Small intestine (tissue), 7 donors: ENCODE results near the gene SLC13A3. TPM values are rescaled to one million over a fixed set of nuclear protein-coding genes. Genes with fewer than 3 reads are reported as not detected.
A peak's percentile ranks its signal among the peaks of the same experiment; 100 is the strongest.

Experiments used
- DNase-seq, 2 donors: peaks; one replicate each; pipeline versions ENCODE4 v3.0.0 to v3.0.0-alpha.2; 2013
- FAIRE-seq: peaks from 2 replicates; lab custom pipeline; 2012; peaks lifted over from hg19 to GRCh38; lab: Jason Lieb, UNC
- H3K27ac ChIP-seq, 3 donors: one replicate each; pipeline ENCODE4 v1.5.1; 2013; ENCODE audit warnings: low read length in 2 of 3, mild to moderate bottlenecking in 2 of 3, control low read depth in 1 of 3, inconsistent platforms in 1 of 3, low read depth in 1 of 3, moderate library complexity in 1 of 3
- H3K27me3 ChIP-seq, 3 donors: one replicate each; pipeline ENCODE4 v1.6.1; 2013; ENCODE audit warnings: low read length in 3 of 3, inconsistent platforms in 1 of 3; ENCODE audit not compliant: control insufficient read depth in 3 of 3, insufficient read depth in 3 of 3
- H3K36me3 ChIP-seq, 3 donors: one replicate each; pipeline ENCODE4 v1.6.1; 2013; ENCODE audit warnings: low read length in 3 of 3, inconsistent platforms in 1 of 3, low read depth in 1 of 3, mild to moderate bottlenecking in 1 of 3, moderate library complexity in 1 of 3; ENCODE audit not compliant: control insufficient read depth in 3 of 3, insufficient read depth in 2 of 3
- H3K4me1 ChIP-seq, 3 donors: one replicate each; pipeline ENCODE4 v1.6.1; 2013; ENCODE audit warnings: low read length in 2 of 3, inconsistent platforms in 1 of 3, low read depth in 1 of 3, mild to moderate bottlenecking in 1 of 3, moderate library complexity in 1 of 3; ENCODE audit not compliant: control insufficient read depth in 3 of 3, insufficient read depth in 2 of 3
- H3K4me3 ChIP-seq, 3 donors: one replicate each; pipeline ENCODE4 v1.5.1; 2013; ENCODE audit warnings: low read length in 3 of 3, control low read depth in 1 of 3, inconsistent platforms in 1 of 3, low read depth in 1 of 3, mild to moderate bottlenecking in 1 of 3, moderate library complexity in 1 of 3
- H3K9me3 ChIP-seq, 2 donors: one replicate each; pipeline ENCODE4 v1.6.1; 2013; ENCODE audit warnings: low read depth in 1 of 2, low read length in 1 of 2; ENCODE audit not compliant: control insufficient read depth in 2 of 2, insufficient read depth in 1 of 2
- WGBS, 3 donors: extraction: QIAGEN DNeasy Blood & Tissue Kit; methylation state at CpG; one replicate each; pipeline ENCODE4 v1.1.7; 2013; 5-methylcytosine and 5-hydroxymethylcytosine counted together
- polyA plus RNA-seq, 4 donors: library from polyadenylated mRNA; stranded (reverse) in 3 of 4; unstranded in 1 of 4; fragments of 200-250 nt in 3 of 4; fragments of 120-200 nt in 1 of 4; gene quantifications; one replicate each; pipeline versions ENCODE4 v1.2.1 to v1.2.3, GENCODE V29; 2013
- donor health status: healthy with polysubstance abuse.
- donor health status: control.
- donor health status: control.
- donor health status: Bipolar disorder and iron deficiency.
- donor health status: healthy.

The SLC13A3 gene
- polyA plus RNA-seq, 4 donors: 0.39 to 2.9 (median 0.54) TPM; not detected in 1

DNA sequence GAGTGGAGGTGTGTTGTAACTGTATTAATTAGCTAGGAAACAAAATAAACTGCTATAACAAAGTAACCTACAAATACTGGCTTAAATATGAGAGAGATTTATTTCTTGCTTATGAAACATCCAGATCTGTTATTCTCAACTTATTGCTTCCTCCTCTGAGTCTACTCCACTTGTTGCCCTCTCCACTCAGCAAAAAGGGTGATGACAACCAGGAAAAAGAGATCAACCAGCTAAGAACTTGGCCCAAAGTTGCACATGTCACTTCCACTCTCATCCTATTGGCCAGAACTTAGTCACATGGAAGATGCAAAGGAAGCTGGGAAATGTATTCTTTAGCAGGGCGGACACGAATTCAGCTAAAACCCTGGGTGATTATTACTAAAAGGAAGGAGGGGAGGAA, 43.2 kb upstream of the SLC13A3 start:
- Histone ChIP-seq H3K27ac (no peak overlapping the region), H3K27me3 (no peaks in the 10 kb centered on the region), H3K9me3 (peaks cover 0 to 1% of the 10 kb centered on the region in 2 donors), H3K4me3 (no peak overlapping the region), H3K4me1 (no peaks in the 10 kb centered on the region), H3K36me3 (no peaks in the 10 kb centered on the region)
- DNase-seq: peak in 1 of 2 donors; percentile 23
- no peak for FAIRE-seq
- 51 to 75% (median 72%) methylated on average over 2 of the region's 2 CpGs for WGBS, 3 donors

DNA sequence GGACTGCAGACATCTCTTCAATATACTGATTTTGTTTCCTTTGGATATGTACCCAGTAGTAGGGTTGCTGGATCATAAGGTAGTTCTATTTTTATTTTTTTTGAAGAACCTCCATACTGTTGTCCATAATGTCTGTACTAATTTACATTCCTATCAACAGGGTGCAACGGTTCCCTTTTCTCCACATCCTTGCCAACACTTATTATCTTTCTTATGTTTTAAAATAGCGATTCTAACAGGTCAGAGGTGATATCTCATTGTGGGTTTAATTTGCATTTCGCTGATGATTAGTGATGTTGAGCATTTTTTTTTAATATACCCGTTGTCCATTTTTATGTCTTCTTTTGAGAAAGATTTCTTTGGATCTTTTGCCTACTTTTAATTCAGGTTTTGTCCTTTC, 39.9 kb upstream of the SLC13A3 start:
- FAIRE-seq (no peak), DNase-seq (no peak)
- WGBS, 3 donors: 60 to 76% (median 61%) methylated on average over 4 of the region's 4 CpGs
- H3K9me3 ChIP-seq: no peaks in the 10 kb centered on the region
- peaks cover 0 to 2% (median 0%) of the 10 kb centered on the region in 3 donors for H3K36me3 ChIP-seq
- no peaks in the 10 kb centered on the region for H3K27me3 ChIP-seq
- no peak overlapping the region for H3K4me3 ChIP-seq
- peaks cover 0 to 6% (median 5%) of the 10 kb centered on the region in 3 donors for H3K4me1 ChIP-seq
- H3K27ac ChIP-seq: no peak overlapping the region

DNA sequence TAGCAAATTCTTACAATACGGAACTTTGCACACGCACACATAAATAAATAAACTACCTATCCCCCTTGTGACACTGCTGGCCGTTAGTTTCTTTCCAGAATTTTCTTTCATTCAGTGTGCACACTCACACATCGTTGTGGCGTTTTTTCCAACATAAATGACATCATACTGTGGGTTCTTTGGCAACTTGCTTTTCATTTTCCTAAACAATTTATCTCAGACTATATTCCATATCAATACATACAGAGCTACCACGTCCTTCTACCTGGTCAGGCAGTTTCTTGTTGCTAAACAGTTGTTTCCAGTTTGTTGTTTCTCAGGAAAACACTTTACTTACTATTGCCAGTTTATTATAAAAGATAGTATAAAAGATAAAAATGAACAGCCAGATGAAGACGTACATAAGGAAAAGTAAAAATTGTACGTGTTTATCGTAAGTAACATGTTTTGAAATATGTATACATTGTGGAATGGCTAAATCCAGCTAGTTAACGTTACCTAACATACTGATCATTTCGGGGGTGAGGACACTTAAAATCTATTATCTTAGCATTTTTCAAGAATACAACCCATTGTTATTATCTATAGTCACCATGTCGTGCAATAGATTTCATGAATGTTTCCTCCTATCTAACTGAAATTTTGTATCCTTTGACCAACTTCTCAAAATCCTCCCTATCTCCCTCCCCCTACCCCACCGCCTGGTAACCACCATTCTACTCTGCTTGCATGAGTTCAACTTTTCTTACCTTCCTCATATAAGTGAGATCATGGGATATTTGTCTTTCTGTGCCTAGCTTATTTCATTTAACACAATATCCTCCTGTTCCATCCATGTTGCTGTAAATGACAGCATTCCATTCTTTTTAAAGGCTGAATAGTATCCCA, 39.2 kb upstream of the SLC13A3 start:
- peak overlapping the region; percentile 33 to 85 (median 74) for H3K4me3 ChIP-seq
- H3K27me3 ChIP-seq: no peaks in the 10 kb centered on the region
- H3K27ac ChIP-seq: peak overlapping the region in 1 of 3 donors; percentile 88
- WGBS, 3 donors: 47 to 55% (median 54%) methylated on average over 13 of the region's 13 CpGs
- peaks cover 0 to 6% (median 5%) of the 10 kb centered on the region in 3 donors for H3K4me1 ChIP-seq
- H3K9me3 ChIP-seq: no peaks in the 10 kb centered on the region
- H3K36me3 ChIP-seq: peaks cover 0 to 2% (median 0%) of the 10 kb centered on the region in 3 donors
- DNase-seq: peak in 1 of 2 donors; percentile 45
- FAIRE-seq: no peak

DNA sequence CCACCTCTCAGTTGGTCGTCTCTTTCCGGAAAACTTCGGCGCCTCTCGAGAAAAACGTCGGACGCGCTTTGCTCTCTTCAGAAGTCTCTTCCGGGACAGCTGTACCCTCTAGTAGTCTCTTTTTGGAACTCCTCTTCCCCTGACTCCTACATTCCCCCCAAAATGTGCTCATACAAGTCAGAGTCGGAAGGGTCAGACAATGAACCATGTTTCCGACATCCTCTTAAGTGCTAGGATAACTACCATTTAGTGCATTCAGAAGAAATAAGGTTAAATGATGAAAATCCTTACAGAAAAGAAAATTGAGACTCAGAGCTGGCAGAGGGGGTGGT, 38.5 kb upstream of the SLC13A3 start:
- DNase-seq (no peak), FAIRE-seq (no peak)
- no peaks in the 10 kb centered on the region for H3K27me3 ChIP-seq
- peaks cover 0 to 6% (median 5%) of the 10 kb centered on the region in 3 donors for H3K4me1 ChIP-seq
- H3K9me3 ChIP-seq: no peaks in the 10 kb centered on the region
- 0 to 1% (median 1%) methylated on average over 12 of the region's 12 CpGs for WGBS, 3 donors
- H3K36me3 ChIP-seq: peaks cover 0 to 5% (median 0%) of the 10 kb centered on the region in 3 donors
- H3K27ac ChIP-seq: peak overlapping the region; percentile 57 to 99 (median 88)
- H3K4me3 ChIP-seq: peak overlapping the region; percentile 33 to 85 (median 74)

DNA sequence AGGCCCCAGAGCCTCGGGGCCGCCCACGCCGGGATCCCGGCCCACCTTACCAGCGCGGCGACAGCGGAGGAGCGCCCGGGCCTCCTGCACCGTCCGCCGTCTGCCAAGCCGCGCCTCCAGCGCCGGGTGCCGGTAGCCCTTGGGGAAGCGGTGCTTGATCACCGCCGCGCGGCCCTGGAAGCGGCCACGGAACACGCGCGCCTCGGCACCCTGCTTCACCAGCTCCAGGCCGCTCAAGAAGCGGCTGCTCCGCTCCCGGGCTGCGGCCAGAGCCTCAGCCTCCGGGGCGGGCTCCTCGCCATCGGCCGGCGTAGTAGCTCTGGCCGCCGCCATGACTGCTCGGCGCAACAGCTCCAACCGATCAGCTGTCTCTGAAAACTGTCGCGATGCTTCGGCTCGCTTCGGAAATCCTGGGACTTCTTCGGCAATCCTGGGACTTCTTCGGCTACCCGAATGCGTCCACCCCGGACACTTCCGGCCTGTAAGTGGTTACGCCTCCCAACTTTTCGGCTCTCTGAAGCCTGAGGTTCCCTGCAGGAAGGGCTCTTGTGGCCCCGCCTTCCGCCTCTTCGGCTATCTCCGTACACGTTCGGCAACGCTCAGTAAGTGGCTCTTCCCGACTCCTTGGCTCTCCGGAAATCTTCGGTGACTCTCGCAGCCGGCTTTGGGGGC, 38.0 kb upstream of the SLC13A3 start, which contains the start of gene TP53RK:
TP53RK (minus strand) TSS at position 363 of the 672 bp plus-strand sequence; CDS start at position 333, 30 bp downstream.
- WGBS, 3 donors: 0% methylated on average over 49 to 71 of the region's 71 CpGs
- Histone ChIP-seq H3K27me3 (no peaks in the 10 kb centered on the region), H3K4me1 (peaks cover 0 to 6% (median 5%) of the 10 kb centered on the region in 3 donors), H3K36me3 (peaks cover 0 to 5% (median 0%) of the 10 kb centered on the region in 3 donors), H3K9me3 (no peaks in the 10 kb centered on the region), H3K4me3 (peak within 1 kb of the TSS; percentile 74 to 91 (median 85)), H3K27ac (peak within 1 kb of the TSS; percentile 93 to 99 (median 97))
- FAIRE-seq: peak; percentile 39
- peak; percentile 99 to 100 for DNase-seq

DNA sequence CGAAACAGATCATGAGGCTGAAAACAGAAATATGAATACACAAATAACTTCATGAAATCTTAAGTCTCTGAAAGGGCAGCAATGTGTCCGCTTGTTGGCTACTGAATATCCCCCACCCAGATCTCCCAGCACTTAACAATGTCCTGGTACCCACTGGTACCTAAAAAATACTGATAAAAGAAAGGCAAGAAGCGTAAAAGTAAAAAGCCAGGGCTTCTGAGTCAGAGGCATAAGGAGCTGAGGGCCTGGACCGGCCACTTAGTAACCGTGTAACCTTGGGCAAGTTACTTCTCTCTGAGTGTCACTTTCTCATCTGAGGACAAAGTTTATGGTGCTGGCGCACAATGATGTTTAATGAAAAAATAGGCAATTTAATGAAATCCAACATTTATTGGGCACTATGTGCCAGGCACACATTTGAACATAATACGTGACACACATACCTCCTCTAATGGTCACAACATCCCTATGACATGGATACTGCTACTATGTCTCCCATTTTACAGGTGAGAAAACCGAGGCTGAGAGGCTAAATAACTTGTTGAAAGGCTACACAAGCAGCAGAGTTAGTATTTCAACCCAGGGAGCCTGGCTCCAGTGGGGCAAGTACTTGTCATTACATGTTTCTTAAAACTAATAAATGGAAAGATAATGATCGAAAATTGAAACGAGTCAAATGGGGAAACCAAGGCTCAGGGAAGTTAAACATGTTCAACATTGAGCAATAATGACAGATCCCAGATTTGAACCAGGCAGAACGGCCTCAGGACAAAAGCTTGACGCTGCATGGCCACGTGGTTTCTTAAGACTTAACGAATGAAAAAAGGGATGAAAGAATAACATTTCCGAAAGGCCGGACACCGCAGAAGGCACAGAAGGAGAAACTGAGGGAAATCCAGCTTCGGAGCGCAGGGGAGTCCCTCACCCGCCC, 37.2 kb upstream of the SLC13A3 start:
- peaks cover 0 to 5% (median 0%) of the 10 kb centered on the region in 3 donors for H3K36me3 ChIP-seq
- H3K4me1 ChIP-seq: peaks cover 0 to 9% (median 6%) of the 10 kb centered on the region in 3 donors
- H3K27ac ChIP-seq: peak overlapping the region; percentile 93 to 99 (median 97)
- peak overlapping the region; percentile 74 to 91 (median 85) for H3K4me3 ChIP-seq
- no peak for FAIRE-seq
- H3K9me3 ChIP-seq: no peaks in the 10 kb centered on the region
- peak; percentile 43 to 47 for DNase-seq
- 7 to 13% (median 9%) methylated on average over 20 of the region's 20 CpGs for WGBS, 3 donors
- H3K27me3 ChIP-seq: no peaks in the 10 kb centered on the region

DNA sequence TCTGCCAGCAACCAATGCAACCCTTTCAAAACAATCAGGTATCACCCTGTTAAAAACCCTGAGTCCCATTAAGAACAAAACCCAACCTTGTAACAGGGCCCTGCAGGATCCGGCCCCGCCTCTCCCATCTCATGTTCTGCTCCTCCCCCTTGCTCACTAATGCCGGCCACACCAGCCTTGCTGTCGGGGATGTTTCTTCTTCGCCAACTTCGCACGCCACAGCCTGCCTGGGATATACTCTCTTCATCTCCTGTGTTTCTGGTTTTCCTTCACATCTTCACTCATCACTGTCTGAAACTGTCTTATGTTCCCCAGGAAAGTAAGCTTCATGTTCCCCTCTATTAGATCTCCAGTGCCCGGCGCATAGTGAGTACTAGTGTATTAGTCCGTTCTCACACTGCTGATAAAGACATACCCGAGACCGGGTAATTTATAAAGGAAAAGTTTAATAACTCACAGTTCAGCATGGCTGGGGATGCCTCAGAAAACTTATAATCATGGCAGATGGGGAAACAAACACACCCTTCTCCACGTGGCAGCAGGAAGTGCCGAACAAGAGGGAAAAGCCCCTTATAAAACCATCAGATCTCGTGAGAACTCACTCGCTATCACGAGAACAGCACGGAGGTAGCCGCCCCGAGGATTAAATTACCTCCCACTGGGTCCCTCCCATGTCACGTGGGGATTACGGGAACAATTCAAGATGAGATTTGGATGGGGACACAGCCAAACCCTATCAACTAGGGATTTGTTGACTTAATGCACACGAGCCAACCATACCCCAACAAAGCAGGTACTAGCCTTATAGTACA, 32.9 kb upstream of the SLC13A3 start:
- Histone ChIP-seq H3K9me3 (no peaks in the 10 kb centered on the region), H3K27ac (peak overlapping the region in 1 of 3 donors; percentile 69), H3K4me3 (peak overlapping the region in 1 of 3 donors; percentile 47), H3K27me3 (no peaks in the 10 kb centered on the region), H3K4me1 (peaks cover 0 to 18% (median 6%) of the 10 kb centered on the region in 3 donors), H3K36me3 (peaks cover 0 to 8% (median 0%) of the 10 kb centered on the region in 3 donors)
- DNase-seq: peak; percentile 18 to 69
- FAIRE-seq: no peak
- 39 to 51% (median 51%) methylated on average over 23 of the region's 23 CpGs for WGBS, 3 donors
